Brain pericyte (primary cell): ENCODE results near the gene CRTAC1.

Source experiments
- DNase-seq: peaks from one replicate; pipeline ENCODE4 v3.0.0-alpha.2; 2012; ENCODE audit warnings: low read depth, low spot score

The CRTAC1 gene

GRCh38 chr10:97974526-97975525 is 55.6 kb downstream of the CRTAC1 start:
- no peak for DNase-seq

- no peak for DNase-seq
These were observed 56.3 kb downstream of the CRTAC1 start for GRCh38 chr10:97974100-97974499.

GRCh38 chr10:97969538-97970079 is 60.8 kb downstream of the CRTAC1 start:
- DNase-seq, result no peak

- DNase-seq, result no peak
These were observed 65.7 kb downstream of the CRTAC1 start for GRCh38 chr10:97964748-97965147.

- no peak for DNase-seq
These were observed 68.5 kb downstream of the CRTAC1 start for GRCh38 chr10:97961945-97962344.

- no peak for DNase-seq
These were observed 70.0 kb downstream of the CRTAC1 start for GRCh38 chr10:97960269-97961056.

- no peak for DNase-seq
These were observed 81.0 kb downstream of the CRTAC1 start for GRCh38 chr10:97949462-97949861.

GRCh38 chr10:97948822-97949221 is 81.6 kb downstream of the CRTAC1 start:
- DNase-seq, result no peak

- DNase-seq, result no peak
These were observed 85.6 kb downstream of the CRTAC1 start for GRCh38 chr10:97944772-97945171.

- DNase-seq, result no peak
These were observed 87.1 kb downstream of the CRTAC1 start for GRCh38 chr10:97943294-97943693.

- no peak for DNase-seq
These were observed 89.9 kb downstream of the CRTAC1 start for GRCh38 chr10:97940534-97940933.

- no peak for DNase-seq
These were observed 90.9 kb downstream of the CRTAC1 start for GRCh38 chr10:97939446-97939990.

- no peak for DNase-seq
These were observed 92.5 kb downstream of the CRTAC1 start for GRCh38 chr10:97937928-97938327.

- no peak for DNase-seq
These were observed 93.4 kb downstream of the CRTAC1 start for GRCh38 chr10:97937054-97937453.

- no peak for DNase-seq
These were observed 94.3 kb downstream of the CRTAC1 start for GRCh38 chr10:97936126-97936525.

- no peak for DNase-seq
These were observed 97.4 kb downstream of the CRTAC1 start for GRCh38 chr10:97932932-97933530.

GRCh38 chr10:97931041-97931440 is 99.4 kb downstream of the CRTAC1 start:
- no peak for DNase-seq

GRCh38 chr10:97928897-97929296 is 101.5 kb downstream of the CRTAC1 start:
- DNase-seq, result no peak

GRCh38 chr10:97927622-97928021 is 102.8 kb downstream of the CRTAC1 start:
- DNase-seq, result no peak

- DNase-seq, result no peak
These were observed 104.4 kb downstream of the CRTAC1 start for GRCh38 chr10:97926055-97926454.

GRCh38 chr10:97925308-97925938 is 105.0 kb downstream of the CRTAC1 start:
- DNase-seq, result no peak
